ENCODE measurements around the gene ONECUT2. TPM values are rescaled to one million over a fixed set of nuclear protein-coding genes. Genes with fewer than 3 reads are reported as not detected.

Gene ONECUT2
- total RNA-seq, 1 donor from 2014 or later = 0.03 TPM

DNA sequence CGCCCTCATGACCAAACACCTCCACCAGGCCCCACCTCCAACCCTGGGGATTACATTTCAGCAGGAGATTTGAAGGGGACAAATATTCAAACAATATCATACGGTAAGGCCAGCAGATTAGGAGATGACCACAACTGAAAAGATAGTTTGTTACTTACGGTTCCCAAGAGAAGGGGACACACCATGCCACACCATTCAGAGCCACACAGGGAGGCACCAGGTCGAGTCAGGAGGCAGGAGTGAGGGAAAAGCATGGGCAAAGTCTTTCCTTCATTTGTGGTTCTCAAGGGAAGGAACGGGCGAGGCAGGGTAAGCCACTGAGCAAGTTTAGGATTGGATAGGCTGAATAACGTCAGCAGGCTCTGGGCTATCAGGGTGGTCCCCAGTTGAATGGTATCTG is 94.0 kb downstream of the ONECUT2 start:
- DNase-seq (ENCODE audit: low spot score) = no peak

GRCh38 chr18:57533006-57533867 is 98.1 kb downstream of the ONECUT2 start:
- DNase-seq (ENCODE audit: low spot score) = no peak

GRCh38 chr18:57533868-57534510 is 98.8 kb downstream of the ONECUT2 start:
- DNase-seq (ENCODE audit: low spot score) = no peak

DNA sequence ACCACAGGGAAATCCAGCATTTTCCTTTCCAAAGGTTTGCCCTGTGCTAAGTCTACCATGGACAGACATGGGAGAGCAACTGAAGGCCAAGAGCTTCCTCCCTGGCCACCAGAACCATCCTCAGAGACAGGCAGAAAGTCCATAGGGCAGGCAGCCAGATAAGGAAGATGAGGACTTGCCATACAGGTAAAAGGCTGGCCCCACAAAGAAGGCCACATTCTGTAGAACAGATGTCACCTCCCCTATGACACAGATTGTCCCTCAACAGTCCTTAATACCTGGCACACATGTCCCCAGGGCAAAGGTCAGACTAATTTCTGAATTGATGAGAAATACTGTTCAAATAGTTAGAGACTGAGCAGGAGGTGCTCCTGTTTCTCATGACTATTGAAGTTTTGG is 99.3 kb downstream of the ONECUT2 start:
- DNase-seq (ENCODE audit: low spot score) = no peak

- DNase-seq (ENCODE audit: low spot score) = no peak
Observed at GRCh38 chr18:57538614-57539013, 103.4 kb downstream of the ONECUT2 start.

GRCh38 chr18:57539702-57540101 is 104.5 kb downstream of the ONECUT2 start:
- DNase-seq (ENCODE audit: low spot score) = no peak

Other genes with a start within 250 kb of the ONECUT2 start
- not detected for gene ST8SIA3, start 82.8 kb upstream of the ONECUT2 start, total RNA-seq
- gene FECH, start 151.3 kb downstream of the ONECUT2 start, total RNA-seq = 13.7 TPM
- 163 TPM for gene NARS1, start 186.5 kb downstream of the ONECUT2 start, total RNA-seq

All from ureter (tissue), 1 donor.